HG02759 (cell line): ENCODE results near the gene LIN28A.

ENCODE experiments used
- ATAC-seq: cut with Tn5 transposase; IDR thresholded peaks from one replicate; pipeline ENCODE4 v1.9.1; 2021; ENCODE audit warnings: mild to moderate bottlenecking, moderate library complexity; ENCODE audit not compliant: unreplicated experiment

LIN28A gene

GRCh38 chr1:26478159-26478558 is 67.5 kb downstream of the LIN28A start:
- no peak for ATAC-seq

- no peak for ATAC-seq
These were observed 68.4 kb downstream of the LIN28A start for GRCh38 chr1:26478988-26479387.
